Measurements from ENCODE around the gene ZBTB7C.

Gene ZBTB7C

GRCh38 chr18:48328473-48329210 is 80.5 kb downstream of the ZBTB7C start:
- no peak for DNase-seq (ENCODE audit: low read depth)
- TF ChIP-seq CTCF (IDR thresholded peaks at IDR 0.05; ENCODE audit: control insufficient read depth, extremely low read depth, insufficient read depth), result no peak
- no peak overlapping the region for H3K4me3 ChIP-seq (ENCODE audit: low read depth, low read length)

- no peak for DNase-seq (ENCODE audit: low read depth)
- no peak for TF ChIP-seq CTCF (IDR thresholded peaks at IDR 0.05; ENCODE audit: control insufficient read depth, extremely low read depth, insufficient read depth)
- H3K4me3 ChIP-seq (ENCODE audit: low read depth, low read length), result no peak overlapping the region
These were observed 82.1 kb downstream of the ZBTB7C start for GRCh38 chr18:48326901-48327675.

GRCh38 chr18:48325115-48325665 is 84.0 kb downstream of the ZBTB7C start:
- TF ChIP-seq CTCF (IDR thresholded peaks at IDR 0.05; ENCODE audit: control insufficient read depth, extremely low read depth, insufficient read depth), result no peak
- no peak for DNase-seq (ENCODE audit: low read depth)
- H3K4me3 ChIP-seq (ENCODE audit: low read depth, low read length), result no peak overlapping the region

- H3K4me3 ChIP-seq (ENCODE audit: low read depth, low read length), result no peak overlapping the region
- no peak for DNase-seq (ENCODE audit: low read depth)
- no peak for TF ChIP-seq CTCF (IDR thresholded peaks at IDR 0.05; ENCODE audit: control insufficient read depth, extremely low read depth, insufficient read depth)
These were observed 84.5 kb downstream of the ZBTB7C start for GRCh38 chr18:48324651-48325050.

GRCh38 chr18:48323151-48323550 is 86.0 kb downstream of the ZBTB7C start:
- TF ChIP-seq CTCF (IDR thresholded peaks at IDR 0.05; ENCODE audit: control insufficient read depth, extremely low read depth, insufficient read depth), result no peak
- H3K4me3 ChIP-seq (ENCODE audit: low read depth, low read length), result no peak overlapping the region
- DNase-seq (ENCODE audit: low read depth), result no peak

GRCh38 chr18:48321536-48321935 is 87.6 kb downstream of the ZBTB7C start:
- no peak for TF ChIP-seq CTCF (IDR thresholded peaks at IDR 0.05; ENCODE audit: control insufficient read depth, extremely low read depth, insufficient read depth)
- no peak for DNase-seq (ENCODE audit: low read depth)

More at GRCh38 chr18:48321536-48321935, 87.6 kb downstream of the ZBTB7C start:
- no peak overlapping the region for H3K4me3 ChIP-seq (ENCODE audit: low read depth, low read length)

Measured in LNCaP clone FGC (cell line).